Endometrial microvascular endothelial cells (primary cell): Measurements from ENCODE around the gene EIPR1. TPM values are rescaled to one million over a fixed set of nuclear protein-coding genes. Genes with fewer than 3 reads are reported as not detected.

Experiments used
- in situ Hi-C: cut with HindIII; loops from 2 replicates; pipeline ENCODE4 v1.10.0; 2017; ENCODE audit warnings: low sequenced_read_pairs, low pct_unique_long_range_greater_than_20kb; ENCODE audit errors: inconsistent ontology term
- total RNA-seq: library from RNA; depleted of rRNA; stranded (reverse); fragments of >200 nt; gene quantifications from one replicate; pipeline ENCODE4 v1.2.3, GENCODE V29; 2015; ENCODE audit errors: inconsistent ontology term

Gene EIPR1
- total RNA-seq, 1 donor from 2014 or later: 65.9 TPM

DNA sequence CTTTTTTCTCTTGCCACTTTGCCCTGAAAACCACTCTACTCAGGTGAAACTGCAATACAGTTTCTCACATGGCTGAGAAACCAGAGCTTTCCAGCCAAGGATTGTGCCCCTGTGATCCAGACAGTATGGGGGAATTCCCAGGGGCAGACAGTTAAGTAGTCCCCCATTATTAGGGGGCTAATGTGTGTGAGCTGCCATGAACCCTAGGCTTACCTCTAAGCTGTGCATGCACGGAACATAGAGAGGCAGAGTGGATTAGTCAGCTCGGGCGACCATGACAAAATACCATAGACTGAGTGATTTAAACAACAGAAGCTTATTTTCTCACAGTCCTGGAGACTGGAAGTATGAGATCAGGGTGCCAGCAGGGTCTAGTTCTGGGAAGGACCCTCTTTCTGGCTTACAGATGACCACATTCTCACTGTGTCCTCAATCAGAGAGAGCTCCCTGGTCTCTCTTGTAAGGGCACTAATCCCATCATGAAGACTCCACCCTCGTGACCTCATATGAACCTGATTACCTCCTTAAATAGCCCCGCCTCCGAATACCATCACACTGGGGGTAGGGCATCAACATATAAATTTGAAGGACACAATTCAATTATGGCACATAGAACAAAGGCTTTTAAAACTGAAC, 215.1 kb downstream of the EIPR1 start:
- in situ Hi-C loops: no loop called here

DNA sequence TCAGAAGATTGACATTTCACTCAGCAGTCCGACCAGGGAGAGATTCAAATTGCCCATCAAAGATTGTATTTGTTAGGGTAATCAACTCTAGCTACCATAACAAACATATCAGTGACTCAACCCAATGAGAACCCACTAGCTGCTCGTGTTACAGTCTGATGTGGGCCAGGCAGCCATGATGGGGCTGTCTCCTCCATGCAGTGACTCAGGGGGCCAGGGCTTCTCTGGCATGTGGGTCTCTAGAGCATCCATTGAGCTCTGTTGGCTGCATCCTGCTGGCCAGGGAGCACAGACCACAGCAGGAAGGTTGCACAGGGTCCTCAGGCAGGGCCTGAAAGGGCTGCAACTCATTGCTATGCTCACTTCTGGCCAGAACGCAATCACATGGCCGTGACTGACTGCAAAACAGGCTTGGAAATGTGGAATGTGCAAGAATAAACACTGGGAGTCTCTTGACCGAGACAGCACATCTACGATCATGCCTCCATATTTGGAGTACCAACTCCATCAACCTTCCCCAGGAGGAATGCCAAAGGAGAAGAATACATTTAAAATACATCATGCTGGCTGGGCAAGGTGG, 216.8 kb downstream of the EIPR1 start:
- in situ Hi-C loops: no loop called here

DNA sequence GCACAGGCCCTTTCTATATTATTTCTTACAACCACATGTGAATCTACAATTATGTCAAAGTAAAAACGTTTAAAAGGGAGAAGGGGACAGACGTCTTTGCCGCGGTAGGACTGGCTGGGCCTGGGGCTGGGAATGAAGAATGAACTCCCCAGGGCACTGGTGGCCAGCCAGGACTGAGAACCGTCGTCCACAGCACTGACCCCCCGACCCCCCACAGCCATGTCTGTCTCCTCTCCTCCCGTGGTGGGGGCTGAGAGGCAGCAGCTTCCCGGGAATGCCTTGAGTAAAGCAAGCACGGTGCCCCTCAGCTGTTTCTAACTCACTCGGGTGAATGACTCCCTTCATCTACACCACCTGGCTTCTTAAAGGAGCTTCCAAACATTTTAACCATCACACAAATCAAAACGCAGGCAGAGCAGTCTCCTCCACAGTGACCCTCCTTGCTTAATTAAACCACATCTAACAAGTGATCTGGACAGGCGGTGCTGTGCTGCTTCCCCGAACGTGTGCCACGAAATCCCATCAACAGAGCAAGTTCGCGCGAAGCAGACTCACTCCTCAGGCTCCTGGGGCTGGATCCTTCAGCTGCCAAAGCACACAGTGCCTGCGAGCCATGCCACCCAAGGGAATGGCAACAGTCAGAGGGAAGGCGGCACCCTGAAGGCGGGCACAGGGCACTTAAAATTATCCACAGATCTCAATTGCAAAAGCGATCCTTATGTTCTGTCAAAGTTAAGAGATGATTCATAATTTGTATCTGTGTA, 217.7 kb downstream of the EIPR1 start:
- in situ Hi-C loops: no loop called here

DNA sequence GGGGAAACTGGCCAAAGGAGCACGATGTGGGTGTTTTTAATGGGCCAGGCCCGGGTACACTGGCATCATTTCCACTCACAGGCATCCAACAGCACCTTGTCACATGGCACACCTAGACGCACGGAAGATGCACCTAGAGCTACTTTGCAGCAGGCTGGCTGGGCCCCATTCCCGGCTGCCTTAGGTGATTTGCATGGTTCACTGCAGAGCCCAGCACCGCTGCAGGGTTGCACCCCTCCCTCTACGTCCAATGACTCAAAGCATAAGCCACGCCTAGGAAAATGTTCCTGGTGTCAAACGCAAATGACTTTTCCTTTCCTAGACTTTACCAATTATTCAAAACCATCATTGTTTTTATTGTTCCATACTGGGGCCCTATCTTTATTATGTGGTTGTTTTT, 222.9 kb downstream of the EIPR1 start:
- in situ Hi-C loops: no loop called here

DNA sequence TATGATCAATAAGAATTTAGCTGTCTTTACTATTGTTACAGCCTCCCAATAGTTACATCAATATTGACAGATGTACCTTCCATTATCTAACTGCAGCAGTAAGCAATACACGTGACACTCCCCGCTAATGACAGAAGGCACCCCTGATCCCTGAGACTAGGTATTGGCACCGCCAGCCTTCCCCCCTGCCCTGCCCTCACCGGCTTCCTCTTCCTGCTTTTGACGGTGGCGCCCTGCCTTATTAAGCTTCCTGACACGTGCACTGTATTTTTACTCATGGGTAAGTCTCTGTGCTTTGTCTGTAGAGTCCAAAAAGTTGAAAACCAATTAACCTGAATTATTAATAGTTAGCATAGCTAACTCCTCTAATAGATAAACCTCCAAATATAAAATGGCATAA, 223.5 kb downstream of the EIPR1 start:
- in situ Hi-C loops: no loop called here

DNA sequence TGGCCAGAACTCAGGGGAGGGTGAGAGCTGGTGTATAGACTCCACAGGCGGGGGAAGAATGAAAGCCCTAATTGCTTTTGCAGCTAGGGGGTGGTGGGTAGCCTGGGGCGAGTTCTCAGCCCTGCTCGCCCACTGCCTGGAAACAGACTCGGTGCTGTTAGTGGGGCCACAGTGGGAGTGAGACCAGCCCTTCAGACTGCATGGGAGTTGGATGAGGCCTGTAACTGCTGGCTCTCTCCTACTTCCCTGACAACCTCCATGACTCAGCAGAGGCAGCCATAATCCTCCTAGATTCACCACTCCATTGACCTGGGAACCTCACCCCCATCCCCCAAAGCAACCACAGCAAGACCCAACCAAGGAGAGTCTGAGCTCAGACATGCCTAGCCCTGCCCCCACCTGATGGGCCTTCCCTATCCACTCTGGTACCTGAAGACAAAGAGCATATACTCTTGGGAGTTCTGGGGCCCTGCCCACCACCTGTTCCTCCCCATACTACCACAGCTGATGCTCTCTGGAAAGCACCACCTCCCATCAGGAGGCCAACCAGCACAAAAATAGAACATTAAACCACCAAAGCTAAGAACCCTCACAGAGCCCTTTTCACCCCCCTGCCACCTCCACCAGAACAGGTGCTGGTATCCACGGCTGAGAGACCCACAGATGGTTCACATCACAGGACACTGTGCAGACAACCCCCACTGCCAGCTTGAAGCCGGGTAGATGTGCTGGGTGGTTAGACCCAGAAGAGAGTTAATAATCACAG, 226.3 kb downstream of the EIPR1 start:
- in situ Hi-C loops: no loop called here

DNA sequence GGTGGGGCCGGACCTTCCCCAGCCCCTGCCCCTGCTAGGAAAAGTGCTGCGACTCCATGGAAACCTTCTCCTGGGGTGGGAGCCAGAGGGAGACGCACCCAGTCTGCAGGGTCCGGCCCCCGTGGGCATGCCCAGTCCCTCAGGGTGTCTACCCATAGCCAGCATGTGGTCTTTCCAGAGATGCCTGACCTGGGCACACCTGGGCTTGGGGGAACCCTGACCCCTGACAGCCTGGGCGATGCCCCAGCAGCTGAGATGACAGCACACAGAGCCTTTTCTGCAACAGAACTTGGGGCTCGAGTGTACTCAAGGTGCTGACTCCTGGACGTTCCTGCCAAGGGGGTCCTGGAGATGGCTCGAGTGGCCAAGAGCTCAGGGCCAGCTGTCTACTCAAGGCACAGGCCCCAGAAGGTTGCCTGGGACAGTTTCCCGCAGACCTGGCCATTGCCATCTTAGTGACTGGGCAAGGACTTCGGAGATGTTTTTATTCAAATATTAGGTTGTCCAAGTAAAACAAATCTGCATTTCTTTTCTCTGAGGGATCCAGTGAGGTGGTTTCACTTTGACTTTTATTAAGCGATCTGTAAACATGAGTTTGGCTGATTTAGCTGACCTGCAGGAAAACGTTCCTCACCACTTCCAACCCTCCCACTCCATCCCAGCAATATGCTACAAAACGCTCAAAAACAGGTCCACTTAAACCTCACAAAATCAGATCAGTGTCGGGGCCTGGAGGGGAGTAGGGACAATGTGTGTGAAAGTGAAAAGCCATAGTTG, 228.0 kb downstream of the EIPR1 start:
- in situ Hi-C loops: no loop called here

DNA sequence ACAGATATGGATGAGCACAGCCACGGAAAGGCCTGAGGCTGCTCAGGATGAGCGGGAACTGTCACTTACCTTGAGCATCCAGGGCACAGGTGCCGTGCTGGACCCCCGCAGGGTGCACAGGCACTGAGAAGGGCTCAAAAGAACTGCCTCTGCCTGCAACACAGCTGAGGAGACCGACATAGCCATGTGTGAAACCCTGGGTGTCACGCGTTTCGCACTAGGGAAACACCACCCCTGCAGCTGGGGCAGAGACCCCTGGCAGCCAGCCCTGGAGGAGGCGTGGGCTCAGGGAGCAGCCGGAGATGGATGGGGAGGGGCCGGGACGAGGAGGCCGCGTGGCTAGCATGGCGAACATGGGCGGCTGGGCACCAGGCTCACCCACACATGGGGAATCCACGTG, 228.9 kb downstream of the EIPR1 start:
- in situ Hi-C loops: no loop called here

DNA sequence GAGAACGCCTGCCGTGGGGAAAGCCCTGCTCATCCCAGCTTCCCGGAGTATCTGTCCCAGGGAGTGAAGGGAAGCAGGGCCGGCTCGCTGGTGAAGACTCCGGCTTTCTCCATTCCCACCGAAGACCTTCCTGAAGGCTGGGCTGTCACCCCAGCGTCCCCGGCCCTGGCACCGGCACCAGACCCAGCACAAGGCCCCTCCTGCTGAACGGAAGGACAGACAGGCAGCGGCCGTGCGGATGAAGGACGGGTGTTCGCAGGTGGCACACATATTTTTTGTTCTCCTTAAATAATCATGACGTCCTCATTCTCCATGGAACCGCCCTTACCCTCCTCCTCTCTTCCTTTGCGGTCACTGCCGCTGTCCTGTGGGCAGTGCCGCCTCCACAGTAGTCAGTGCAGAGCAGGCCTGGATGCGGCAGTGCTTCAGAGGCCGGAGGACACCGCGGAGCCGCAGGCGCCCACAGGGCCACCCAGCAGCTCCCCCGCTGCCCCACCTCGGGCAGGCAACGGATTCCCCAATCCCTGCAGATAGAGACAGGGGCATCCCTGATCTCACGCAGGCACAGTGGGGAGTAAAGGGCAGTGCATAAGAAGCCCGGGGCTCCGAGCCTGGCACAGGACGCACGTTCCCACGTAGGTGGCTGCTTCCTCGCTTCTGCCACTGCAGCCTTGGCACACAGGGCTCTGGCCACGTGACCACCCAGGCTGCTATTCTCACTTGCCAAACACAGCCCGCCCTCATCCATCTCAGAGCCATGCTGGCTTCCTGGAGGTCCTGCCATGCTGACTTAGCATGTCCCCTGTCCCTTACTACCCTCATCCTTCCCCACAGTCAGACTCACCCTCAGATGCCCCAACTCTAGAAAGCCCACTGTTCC, 229.7 kb downstream of the EIPR1 start:
- in situ Hi-C loops: no loop called here

DNA sequence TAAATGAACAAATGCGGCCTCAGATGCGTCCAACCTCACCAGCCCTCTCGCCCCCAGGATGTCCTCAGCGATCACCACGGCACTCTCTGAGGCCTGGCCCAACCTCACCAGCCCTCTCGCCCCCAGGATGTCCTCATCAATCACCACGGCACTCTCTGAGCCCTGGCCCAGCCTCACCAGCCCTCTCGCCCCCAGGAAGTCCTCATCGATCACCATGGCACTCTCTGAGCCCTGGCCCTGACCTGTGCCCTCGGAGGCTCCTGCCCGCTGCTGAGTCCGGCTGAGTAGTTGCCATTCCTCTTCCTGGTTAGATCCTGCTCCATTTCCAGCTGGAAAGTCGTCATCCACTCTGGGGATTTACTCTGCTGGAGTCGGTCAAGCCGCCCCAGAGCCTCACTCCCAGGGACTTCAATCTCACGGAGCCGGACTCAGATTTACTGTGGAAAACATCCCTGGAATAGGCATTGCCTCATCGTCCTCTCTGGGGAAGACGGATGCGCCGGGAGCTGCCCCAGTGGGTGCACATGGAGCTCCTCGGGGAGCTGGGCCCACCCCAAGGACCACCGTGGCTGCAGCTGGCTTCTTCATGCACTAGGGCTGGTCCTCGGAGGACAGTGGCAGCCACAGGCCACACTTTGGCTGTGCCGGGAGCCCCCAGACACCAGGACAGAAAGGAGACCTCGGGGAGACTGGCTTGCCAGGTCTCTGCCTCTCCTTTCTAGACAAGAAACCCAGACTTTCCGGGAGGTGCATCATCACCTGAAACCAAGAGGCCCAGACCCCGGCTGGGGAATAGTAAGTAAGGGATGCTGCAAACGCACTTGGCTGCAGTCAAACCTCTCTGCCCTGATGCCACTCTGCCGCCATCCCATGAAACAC, 230.6 kb downstream of the EIPR1 start:
- in situ Hi-C loops: no loop called here

DNA sequence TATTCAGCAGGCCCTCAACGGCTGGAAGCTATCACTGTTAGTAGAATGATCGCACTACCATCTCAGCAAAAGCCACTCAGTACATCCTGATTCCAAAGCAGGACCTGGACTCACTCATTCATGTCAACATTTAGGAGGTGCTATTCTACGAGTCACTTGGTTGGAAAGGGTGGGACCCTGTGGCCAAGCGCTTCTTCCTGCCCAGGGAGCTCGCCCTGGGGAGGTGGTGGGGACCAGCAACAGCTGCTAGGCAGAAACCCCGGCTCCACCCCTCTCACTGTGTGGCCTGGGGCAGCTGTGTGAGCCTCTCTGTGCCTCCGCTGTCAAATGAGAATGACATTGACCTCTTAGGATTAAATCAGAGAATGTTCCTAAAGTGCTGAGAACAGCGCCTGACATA, 231.4 kb downstream of the EIPR1 start:
- in situ Hi-C loops: no loop called here

DNA sequence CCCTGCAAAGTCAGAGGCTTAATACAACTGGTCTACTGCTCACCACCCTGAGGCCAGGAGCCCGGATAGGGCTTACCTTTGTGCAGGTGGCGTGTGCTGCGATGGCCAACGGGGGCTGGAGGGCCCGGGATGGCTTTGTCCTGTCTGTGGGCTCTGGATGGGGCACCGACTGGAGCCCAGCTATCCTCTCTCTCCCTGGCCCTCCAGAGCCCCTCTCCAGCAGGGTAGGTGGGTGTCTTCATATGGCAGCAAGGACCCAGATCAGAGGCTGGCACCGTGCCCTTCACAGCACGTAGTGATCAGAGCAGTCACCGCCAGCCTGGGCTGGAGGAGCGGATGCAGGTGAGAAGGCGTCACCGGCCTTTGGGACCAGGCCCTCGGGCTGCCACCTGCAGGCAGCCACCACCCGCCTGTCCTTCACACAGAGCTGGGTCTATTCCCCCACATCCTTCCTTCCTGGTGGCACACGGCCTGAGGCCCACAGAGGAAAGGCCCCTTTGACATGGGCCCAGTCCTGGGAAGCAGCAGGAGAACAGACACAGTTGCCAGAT, 232.1 kb downstream of the EIPR1 start:
- in situ Hi-C loops: no loop called here

DNA sequence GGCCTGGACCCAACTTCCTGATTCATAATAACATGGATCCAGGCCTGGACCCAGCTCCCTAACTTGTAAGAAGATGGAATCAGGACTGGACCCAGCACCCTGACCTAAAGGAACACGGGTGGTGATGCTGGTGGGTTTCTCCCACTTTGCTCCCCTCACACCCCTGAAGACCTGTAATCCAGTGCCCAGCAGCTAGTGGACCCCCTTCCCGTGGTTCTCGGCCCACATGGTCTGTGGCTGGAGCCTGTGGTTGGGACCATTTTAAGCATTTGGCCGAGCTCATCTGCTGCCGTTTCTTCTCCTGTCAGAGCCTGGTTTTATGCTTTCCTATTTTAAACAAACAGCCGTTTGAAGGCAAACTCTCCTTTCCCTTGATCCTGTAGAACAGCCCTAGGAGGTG, 232.8 kb downstream of the EIPR1 start:
- in situ Hi-C loops: no loop called here

DNA sequence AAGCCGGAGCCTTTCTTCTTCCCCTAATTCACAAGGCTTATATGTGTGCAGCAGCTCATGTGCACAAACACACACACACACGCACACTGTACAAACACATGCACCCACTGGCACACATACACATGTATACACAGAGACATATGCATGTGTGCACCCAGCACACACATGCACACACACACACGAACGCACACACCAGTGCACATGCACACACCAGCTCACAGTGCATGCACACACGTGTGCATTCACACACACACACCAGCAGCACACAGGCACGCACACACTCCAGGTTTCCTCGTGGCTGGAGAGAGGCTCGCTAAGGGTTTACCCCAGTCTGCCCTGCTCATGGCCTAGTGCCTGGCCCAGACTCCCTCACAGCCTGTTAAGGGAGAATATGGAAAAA, 234.0 kb downstream of the EIPR1 start:
- in situ Hi-C loops: no loop called here

DNA sequence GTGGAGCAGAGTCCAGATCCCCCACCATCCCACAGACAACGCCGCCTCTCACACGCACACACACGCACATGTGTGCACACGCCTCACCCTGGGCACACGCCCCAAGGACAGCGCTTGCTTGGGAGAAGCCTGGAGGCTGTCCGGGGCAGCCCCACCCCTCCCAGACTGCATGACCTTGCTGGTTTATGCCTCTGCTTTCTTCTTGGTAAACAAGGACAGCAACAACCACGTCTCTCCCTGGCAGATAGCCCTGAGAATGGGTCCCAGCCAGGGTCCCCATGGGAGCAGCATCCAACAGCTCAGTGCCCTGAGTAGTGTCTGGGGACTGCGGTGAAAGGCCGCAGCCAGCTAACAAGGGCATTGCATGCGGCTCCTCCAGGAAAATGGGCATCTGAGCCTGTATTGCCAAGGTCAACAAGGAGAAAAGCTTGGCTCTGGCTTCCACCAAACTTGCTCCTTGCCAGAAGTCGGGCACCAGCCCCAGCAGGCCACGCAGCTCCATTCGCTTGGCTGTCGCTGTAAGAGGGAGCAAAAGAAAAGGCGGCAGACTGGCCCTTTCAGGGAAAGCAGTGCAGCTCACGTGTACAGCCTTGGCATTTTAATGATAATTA, 234.6 kb downstream of the EIPR1 start:
- in situ Hi-C loops: no loop called here

DNA sequence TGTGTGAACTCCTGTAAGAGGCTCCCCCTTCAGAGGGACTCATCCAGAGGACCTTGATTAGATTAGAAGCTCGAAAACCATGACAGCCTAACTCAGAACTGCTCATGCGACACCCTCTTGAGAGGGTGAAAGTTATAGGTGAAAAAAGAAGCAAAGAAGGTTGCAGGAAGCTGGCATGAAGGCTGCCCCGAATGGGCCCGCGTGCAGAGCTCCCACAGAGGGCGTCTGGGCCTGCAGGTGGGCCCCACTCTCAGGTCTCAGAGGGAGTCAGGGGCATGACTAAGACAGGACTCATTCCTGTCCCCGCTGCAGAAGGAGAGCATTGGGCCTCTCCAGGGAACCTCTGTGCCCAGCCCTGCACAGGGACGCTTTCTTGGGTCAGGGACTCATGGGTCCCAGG, 235.4 kb downstream of the EIPR1 start:
- in situ Hi-C loops: no loop called here

DNA sequence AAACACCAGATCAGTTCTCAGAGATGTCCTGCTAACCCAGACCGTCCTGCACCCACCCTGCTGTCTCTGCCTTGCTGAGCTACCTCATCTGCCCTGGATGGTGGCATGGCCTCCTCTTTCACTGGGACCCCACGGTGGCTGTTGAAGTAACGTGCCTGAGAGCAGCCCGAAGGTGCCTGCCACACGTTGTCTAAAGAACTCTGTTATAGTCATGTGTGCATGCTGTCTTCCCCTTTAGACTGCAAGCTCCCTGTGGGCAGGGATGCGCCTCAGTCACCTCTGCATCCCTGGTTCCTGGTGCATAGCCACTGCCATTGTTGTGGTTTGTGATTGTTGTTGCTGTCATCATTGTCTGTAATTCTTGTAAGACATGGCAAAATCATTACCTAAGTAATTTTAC, 235.9 kb downstream of the EIPR1 start:
- in situ Hi-C loops: no loop called here
